ENCODE results near the gene SMAD2. TPM values are rescaled to one million over a fixed set of nuclear protein-coding genes. Genes with fewer than 3 reads are reported as not detected.
"Not testable (repeated sequence)": the region's sequence is repeated elsewhere in the genome, so short reads cannot be mapped to it uniquely, and the experiment has no call there.

Gene SMAD2
- total RNA-seq, 1 donor from 2014 or later = 70.8 TPM

- DNase-seq = no peak
Measured at GRCh38 chr18:47838396-47838795, 92.1 kb downstream of the SMAD2 start.

GRCh38 chr18:47832348-47832747 is 98.1 kb downstream of the SMAD2 start:
- DNase-seq = no peak

GRCh38 chr18:47831351-47831750 is 99.1 kb downstream of the SMAD2 start:
- DNase-seq = no peak

- no peak for DNase-seq
Measured at GRCh38 chr18:47830772-47831171, 99.7 kb downstream of the SMAD2 start.

GRCh38 chr18:47829831-47830230 is 100.6 kb downstream of the SMAD2 start:
- no peak for DNase-seq

- DNase-seq = not testable (repeated sequence)
Measured at GRCh38 chr18:47828031-47828430, 102.4 kb downstream of the SMAD2 start.

GRCh38 chr18:47826157-47827074 is 104.0 kb downstream of the SMAD2 start:
- DNase-seq = no peak

- no peak for DNase-seq
Measured at GRCh38 chr18:47821314-47821713, 109.1 kb downstream of the SMAD2 start.

GRCh38 chr18:47817795-47818077 is 112.7 kb downstream of the SMAD2 start:
- DNase-seq = no peak

- no peak for DNase-seq
Measured at GRCh38 chr18:47817017-47817794, 113.3 kb downstream of the SMAD2 start.

- DNase-seq = no peak
Measured at GRCh38 chr18:47815486-47816270, 114.8 kb downstream of the SMAD2 start.

GRCh38 chr18:47809420-47809819 is 121.0 kb downstream of the SMAD2 start:
- DNase-seq = no peak

- no peak for DNase-seq
Measured at GRCh38 chr18:47802802-47803201, 127.7 kb downstream of the SMAD2 start.

- no peak for DNase-seq
Measured at GRCh38 chr18:47801817-47802216, 128.6 kb downstream of the SMAD2 start.

GRCh38 chr18:47800756-47801155 is 129.7 kb downstream of the SMAD2 start:
- no peak for DNase-seq

- no peak for DNase-seq
Measured at GRCh38 chr18:47800248-47800647, 130.2 kb downstream of the SMAD2 start.

- DNase-seq = no peak
Measured at GRCh38 chr18:47799376-47799775, 131.1 kb downstream of the SMAD2 start.

- DNase-seq = no peak
Measured at GRCh38 chr18:47798366-47798765, 132.1 kb downstream of the SMAD2 start.

GRCh38 chr18:47797126-47797525 is 133.3 kb downstream of the SMAD2 start:
- DNase-seq = no peak

GRCh38 chr18:47795434-47795814 is 135.0 kb downstream of the SMAD2 start:
- DNase-seq = peak; percentile 3

- DNase-seq = no peak
Measured at GRCh38 chr18:47794725-47795433, 135.6 kb downstream of the SMAD2 start.

- DNase-seq = no peak
Measured at GRCh38 chr18:47793609-47794008, 136.8 kb downstream of the SMAD2 start.

All from occipital lobe (tissue), 2 donors.